ENCODE results near the gene ISM1. TPM values are rescaled to one million over a fixed set of nuclear protein-coding genes. Genes with fewer than 3 reads are reported as not detected.

The ISM1 gene
- total RNA-seq, 1 donor from 2014 or later, result 0.36 TPM

DNA sequence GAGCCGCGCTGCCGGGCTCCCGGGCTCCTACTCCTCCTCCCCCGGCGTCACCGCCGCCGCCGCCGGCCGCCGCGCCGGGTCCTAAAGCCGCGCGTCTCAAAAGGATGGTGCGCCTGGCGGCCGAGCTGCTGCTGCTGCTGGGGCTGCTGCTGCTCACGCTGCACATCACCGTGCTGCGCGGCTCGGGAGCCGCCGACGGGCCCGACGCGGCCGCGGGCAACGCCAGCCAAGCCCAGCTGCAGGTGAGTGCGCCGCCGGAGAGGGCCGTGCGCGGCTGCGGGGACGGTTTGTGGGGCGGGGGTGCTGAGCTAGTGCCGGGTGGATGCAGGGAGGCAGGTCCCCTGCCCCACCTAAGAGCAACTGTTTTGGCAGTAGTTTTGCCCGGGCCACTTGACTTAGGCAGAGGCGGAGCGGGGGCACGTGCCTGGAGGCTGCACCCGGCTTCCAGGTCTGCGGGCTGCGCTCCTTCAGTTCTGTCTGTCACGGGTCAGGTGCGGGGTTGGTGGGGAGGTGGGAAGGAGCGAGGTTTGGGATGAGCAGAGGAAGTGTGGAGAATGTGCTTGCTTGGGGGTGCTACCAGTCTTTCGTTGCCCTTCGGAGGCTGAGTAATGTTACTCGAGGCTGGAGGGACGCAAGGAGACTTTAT lies 722 bp downstream of the ISM1 start:
- TF ChIP-seq CTCF (IDR thresholded peaks at IDR 0.05; ENCODE audit: unreplicated experiment), result no peak
- H3K36me3 Mint-ChIP-seq (ENCODE audit: insufficient read depth), result no peaks in the 10 kb centered on the region
- H3K4me3 Mint-ChIP-seq (ENCODE audit: low read depth), result peak overlapping the region; percentile 75
- peaks cover 8% of the 10 kb centered on the region for H3K4me1 Mint-ChIP-seq (ENCODE audit: low read depth)
- DNase-seq (ENCODE audit: low spot score, unreplicated experiment), result peak; percentile 56
- peaks cover 75% of the 10 kb centered on the region for H3K27me3 Mint-ChIP-seq
- no peaks in the 10 kb centered on the region for H3K9me3 Mint-ChIP-seq (ENCODE audit: low read depth)
- H3K27ac Mint-ChIP-seq, result peak overlapping the region; percentile 42

DNA sequence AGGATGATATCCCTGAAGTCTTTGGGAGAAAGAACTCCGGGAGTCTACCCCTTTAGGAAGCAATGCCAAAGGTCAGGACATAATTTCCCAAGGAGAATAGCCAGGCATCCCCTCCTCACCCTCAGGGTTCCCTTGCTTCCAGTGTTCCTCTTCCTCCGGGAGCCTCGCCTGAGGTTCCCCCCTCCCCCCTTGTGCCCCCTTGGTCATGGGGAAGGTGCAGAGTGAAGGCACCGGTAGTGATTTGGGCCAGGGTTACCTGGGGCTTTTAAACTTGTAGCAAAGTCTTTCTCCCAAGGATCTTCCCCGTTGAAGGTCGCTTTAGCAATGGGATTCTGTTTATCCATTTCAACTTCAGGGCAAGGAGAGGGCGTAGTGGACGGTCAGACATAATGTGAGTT lies 1.2 kb downstream of the ISM1 start:
- Mint-ChIP-seq H3K27me3 (peaks cover 70% of the 10 kb centered on the region), H3K27ac (no peak overlapping the region), H3K4me3 (ENCODE audit: low read depth) (peak overlapping the region; percentile 75), H3K4me1 (ENCODE audit: low read depth) (peaks cover 8% of the 10 kb centered on the region), H3K9me3 (ENCODE audit: low read depth) (no peaks in the 10 kb centered on the region), H3K36me3 (ENCODE audit: insufficient read depth) (no peaks in the 10 kb centered on the region)
- no peak for TF ChIP-seq CTCF (IDR thresholded peaks at IDR 0.05; ENCODE audit: unreplicated experiment)
- no peak for DNase-seq (ENCODE audit: low spot score, unreplicated experiment)

- Mint-ChIP-seq H3K36me3 (ENCODE audit: insufficient read depth) (no peaks in the 10 kb centered on the region), H3K4me1 (ENCODE audit: low read depth) (peaks cover 8% of the 10 kb centered on the region), H3K27ac (no peak overlapping the region), H3K9me3 (ENCODE audit: low read depth) (peaks cover 4% of the 10 kb centered on the region), H3K27me3 (peaks cover 54% of the 10 kb centered on the region), H3K4me3 (ENCODE audit: low read depth) (no peak overlapping the region)
- TF ChIP-seq CTCF (IDR thresholded peaks at IDR 0.05; ENCODE audit: unreplicated experiment), result no peak
- DNase-seq (ENCODE audit: low spot score, unreplicated experiment), result no peak
Measured at GRCh38 chr20:13223736-13224520, 2.9 kb downstream of the ISM1 start.

DNA sequence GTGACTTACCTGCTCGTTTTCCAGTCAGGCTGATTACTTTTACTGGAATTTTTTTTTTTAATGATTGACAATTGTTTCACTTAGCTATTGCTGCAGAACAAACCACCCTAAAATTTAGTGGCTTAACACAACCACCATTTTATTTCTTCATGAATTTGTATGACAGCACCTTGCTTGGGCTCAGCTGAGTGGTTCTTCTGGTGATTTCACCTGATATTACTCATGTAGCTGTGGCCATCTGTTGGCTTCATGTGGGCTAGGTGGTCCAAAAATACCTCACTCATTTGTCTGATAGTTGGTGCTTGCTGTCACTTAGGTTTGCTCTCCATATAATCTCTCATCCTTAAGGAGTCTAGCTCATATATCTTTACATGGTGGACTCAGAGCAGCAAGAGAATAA lies 5.3 kb downstream of the ISM1 start:
- H3K36me3 Mint-ChIP-seq (ENCODE audit: insufficient read depth), result no peaks in the 10 kb centered on the region
- no peak overlapping the region for H3K4me3 Mint-ChIP-seq (ENCODE audit: low read depth)
- no peak overlapping the region for H3K27ac Mint-ChIP-seq
- H3K27me3 Mint-ChIP-seq, result peaks cover 36% of the 10 kb centered on the region
- no peak for TF ChIP-seq CTCF (IDR thresholded peaks at IDR 0.05; ENCODE audit: unreplicated experiment)
- peaks cover 4% of the 10 kb centered on the region for H3K9me3 Mint-ChIP-seq (ENCODE audit: low read depth)
- peaks cover 3% of the 10 kb centered on the region for H3K4me1 Mint-ChIP-seq (ENCODE audit: low read depth)
- DNase-seq (ENCODE audit: low spot score, unreplicated experiment), result no peak

DNA sequence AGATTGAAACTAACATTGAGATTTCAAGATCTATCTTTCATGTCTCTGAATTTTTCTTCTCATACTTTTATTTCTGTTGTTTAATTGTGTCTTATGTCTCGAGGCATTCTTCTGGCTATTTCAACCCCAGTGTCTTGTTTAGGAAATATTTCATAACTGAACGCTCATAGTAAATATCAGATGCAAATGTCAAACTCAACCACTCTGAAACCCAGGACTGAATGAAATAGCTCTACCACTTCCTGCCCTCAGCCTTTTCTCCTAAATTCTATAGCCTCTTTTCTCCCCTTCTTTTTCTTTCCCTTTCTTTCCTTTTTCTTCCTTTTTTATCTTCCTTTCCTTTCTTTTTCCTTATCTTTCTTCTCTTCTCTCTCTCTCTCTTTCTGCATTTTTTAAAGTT lies 7.7 kb downstream of the ISM1 start:
- Mint-ChIP-seq H3K4me3 (ENCODE audit: low read depth) (no peak overlapping the region), H3K4me1 (ENCODE audit: low read depth) (no peaks in the 10 kb centered on the region), H3K27me3 (peaks cover 18% of the 10 kb centered on the region), H3K36me3 (ENCODE audit: insufficient read depth) (no peaks in the 10 kb centered on the region), H3K27ac (no peak overlapping the region), H3K9me3 (ENCODE audit: low read depth) (peaks cover 4% of the 10 kb centered on the region)
- no peak for DNase-seq (ENCODE audit: low spot score, unreplicated experiment)
- TF ChIP-seq CTCF (IDR thresholded peaks at IDR 0.05; ENCODE audit: unreplicated experiment), result no peak

All from progenitor cell of endocrine pancreas (in vitro differentiated cells).